Activated T-cell treated with anti-CD3 and anti-CD28 coated beads, Interleukin-2, amount 50 U/mL, for 72 hours (primary cell): Measurements from ENCODE around the gene IGSF11. TPM values are rescaled to one million over a fixed set of nuclear protein-coding genes. Genes with fewer than 3 reads are reported as not detected.
"Not testable (repeated sequence)": the region's sequence is repeated elsewhere in the genome, so short reads cannot be mapped to it uniquely, and the experiment has no call there.

Experiments
- ATAC-seq, 2 donors: fragments of 150-1000 bp; cut with Tn5 transposase; replicated peaks in 1 of 2; 2 replicates each; pipeline ENCODE4 v1.10.0; 2021; ENCODE audit warnings: moderate library complexity in 2 of 2, mild to moderate bottlenecking in 1 of 2
- DNase-seq, 2 donors: peaks; one replicate each; pipeline ENCODE4 v3.0.0; 2021 to 2022; ENCODE audit warnings: mixed read lengths in 1 of 2
- H3K27ac Mint-ChIP-seq: one replicate; pipeline ENCODE4 v1.8.0; 2022; ENCODE audit warnings: mild to moderate bottlenecking, moderate library complexity, mixed read lengths
- H3K27me3 Mint-ChIP-seq: one replicate; pipeline ENCODE4 v1.8.0; 2022; ENCODE audit warnings: low read depth, mixed read lengths
- H3K36me3 Mint-ChIP-seq, 2 donors: one replicate each; pipeline ENCODE4 v1.8.0; 2022; ENCODE audit warnings: mixed read lengths in 2 of 2, mild to moderate bottlenecking in 1 of 2; ENCODE audit not compliant: insufficient read depth in 2 of 2
- H3K4me1 Mint-ChIP-seq: one replicate; pipeline ENCODE4 v1.8.0; 2022; ENCODE audit warnings: low read depth, mixed read lengths
- H3K4me3 Mint-ChIP-seq, 2 donors: one replicate each; pipeline ENCODE4 v1.8.0; 2022; ENCODE audit warnings: mild to moderate bottlenecking in 2 of 2, mixed read lengths in 2 of 2, moderate library complexity in 2 of 2
- H3K9me3 Mint-ChIP-seq, 2 donors: one replicate each; pipeline ENCODE4 v1.8.0; 2022; ENCODE audit warnings: mixed read lengths in 2 of 2
- total RNA-seq, 2 donors: library from RNA; stranded (reverse); gene quantifications; one replicate each; pipeline ENCODE4 v1.2.3, GENCODE V29; 2022

The IGSF11 gene
- total RNA-seq, 2 donors from 2014 or later: 0.19 TPM; not detected in 1

GRCh38 chr3:118981494-118982134 lies 53.0 kb downstream of the IGSF11 start:
- Mint-ChIP-seq H3K27ac (no peak overlapping the region), H3K27me3 (no peaks in the 10 kb centered on the region), H3K4me3 (no peak overlapping the region), H3K4me1 (peaks cover 19% of the 10 kb centered on the region), H3K9me3 (no peaks in the 10 kb centered on the region), H3K36me3 (no peaks in the 10 kb centered on the region)
- DNase-seq (no peak), ATAC-seq (no peak)

DNA sequence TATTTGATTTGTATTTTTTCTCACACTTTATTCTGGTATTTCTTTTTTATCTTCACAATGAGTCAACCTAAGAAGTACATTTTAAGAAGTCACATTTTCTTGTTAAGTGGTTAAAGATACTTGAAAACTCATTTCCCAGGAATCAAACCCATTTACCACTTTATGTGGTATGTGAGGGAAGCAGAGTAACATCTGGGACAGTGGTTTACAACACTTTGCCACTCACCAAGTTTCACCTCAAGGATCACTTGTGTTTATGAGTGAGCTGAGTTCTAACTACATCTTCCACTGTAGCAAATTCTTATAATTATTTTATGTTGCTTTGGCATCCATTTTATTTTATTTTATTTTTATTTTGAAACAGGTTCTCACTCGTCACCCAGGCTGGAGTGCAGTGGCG lies 53.8 kb downstream of the IGSF11 start:
- DNase-seq: no peak
- no peak overlapping the region for H3K4me3 Mint-ChIP-seq
- peak; percentile 71 to 75 for ATAC-seq
- H3K27ac Mint-ChIP-seq: no peak overlapping the region
- peaks cover 19% of the 10 kb centered on the region for H3K4me1 Mint-ChIP-seq
- no peaks in the 10 kb centered on the region for H3K27me3 Mint-ChIP-seq
- no peaks in the 10 kb centered on the region for H3K36me3 Mint-ChIP-seq
- no peaks in the 10 kb centered on the region for H3K9me3 Mint-ChIP-seq

DNA sequence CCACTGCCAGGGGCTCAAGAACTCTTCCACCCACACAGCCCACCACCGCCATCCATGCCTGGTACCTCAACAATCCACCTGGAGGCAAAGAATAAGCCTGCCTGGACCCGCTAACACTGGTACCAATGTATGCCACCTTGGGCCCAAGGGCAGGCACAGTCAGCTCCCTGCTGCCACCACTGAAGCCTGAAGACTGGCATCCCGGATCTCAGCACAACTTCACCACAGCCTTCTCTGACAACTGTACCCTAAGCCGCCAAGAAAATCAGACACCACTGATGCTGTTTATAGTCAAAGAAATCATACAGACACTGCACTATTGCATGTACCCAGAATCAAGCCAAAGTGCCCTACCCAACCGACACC lies 56.3 kb downstream of the IGSF11 start:
- no peak overlapping the region for H3K4me3 Mint-ChIP-seq
- no peak overlapping the region for H3K27ac Mint-ChIP-seq
- ATAC-seq (no peak), DNase-seq (no peak)
- H3K4me1 Mint-ChIP-seq: peaks cover 8% of the 10 kb centered on the region
- H3K9me3 Mint-ChIP-seq: no peaks in the 10 kb centered on the region
- no peaks in the 10 kb centered on the region for H3K36me3 Mint-ChIP-seq
- no peaks in the 10 kb centered on the region for H3K27me3 Mint-ChIP-seq

DNA sequence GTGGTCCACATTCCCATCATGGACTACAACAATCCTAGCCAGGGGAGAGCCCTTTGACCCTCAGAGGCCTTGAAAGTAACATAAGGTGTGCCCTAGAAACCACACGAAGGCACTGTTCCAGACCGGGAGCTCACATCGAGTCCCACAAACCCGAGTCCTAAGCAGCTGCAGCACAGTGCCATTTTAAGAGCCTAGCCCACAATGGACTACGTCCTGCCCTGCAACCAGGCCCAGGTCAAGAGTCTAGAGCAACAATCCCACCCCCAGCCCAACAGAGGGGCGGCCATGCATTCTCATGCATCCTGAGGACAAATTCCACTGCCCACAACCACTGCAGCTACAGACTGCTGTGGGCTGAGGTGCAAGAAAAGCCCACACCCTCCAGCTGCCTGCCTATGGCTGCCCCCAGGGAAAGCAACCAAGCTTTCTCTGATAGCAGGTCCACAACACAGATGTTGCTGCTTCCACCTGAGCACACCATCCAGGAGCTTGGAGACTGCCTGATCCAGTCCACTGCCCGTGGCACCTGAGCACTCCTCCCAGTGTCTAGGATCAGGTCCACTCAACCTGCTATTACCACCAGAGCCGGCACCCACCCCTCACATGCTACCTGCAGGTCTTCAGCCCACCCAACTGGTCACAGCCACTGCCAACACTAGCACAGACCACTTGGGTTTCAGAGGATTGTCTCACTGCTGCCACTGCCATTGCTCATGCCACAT lies 56.8 kb downstream of the IGSF11 start:
- no peak for ATAC-seq
- Mint-ChIP-seq H3K4me1 (peaks cover 8% of the 10 kb centered on the region), H3K4me3 (no peak overlapping the region), H3K27ac (no peak overlapping the region), H3K9me3 (no peaks in the 10 kb centered on the region), H3K27me3 (no peaks in the 10 kb centered on the region), H3K36me3 (no peaks in the 10 kb centered on the region)
- no peak for DNase-seq

- Mint-ChIP-seq H3K36me3 (no peaks in the 10 kb centered on the region), H3K4me1 (peaks cover 8% of the 10 kb centered on the region), H3K27me3 (no peaks in the 10 kb centered on the region), H3K27ac (no peak overlapping the region), H3K9me3 (no peaks in the 10 kb centered on the region), H3K4me3 (no peak overlapping the region)
- ATAC-seq (no peak), DNase-seq (no peak)
Observed at GRCh38 chr3:118977118-118977517, 57.5 kb downstream of the IGSF11 start.

GRCh38 chr3:118975476-118975875 lies 59.2 kb downstream of the IGSF11 start:
- H3K4me3 Mint-ChIP-seq, DNase-seq, H3K27ac Mint-ChIP-seq, H3K9me3 Mint-ChIP-seq, H3K36me3 Mint-ChIP-seq, H3K27me3 Mint-ChIP-seq, H3K4me1 Mint-ChIP-seq, ATAC-seq: not testable (repeated sequence)

GRCh38 chr3:118974356-118975097 lies 60.1 kb downstream of the IGSF11 start:
- H3K9me3 Mint-ChIP-seq: no peaks in the 10 kb centered on the region
- DNase-seq (no peak), ATAC-seq (no peak)
- H3K4me1 Mint-ChIP-seq: no peaks in the 10 kb centered on the region
- no peak overlapping the region for H3K4me3 Mint-ChIP-seq
- no peaks in the 10 kb centered on the region for H3K27me3 Mint-ChIP-seq
- no peak overlapping the region for H3K27ac Mint-ChIP-seq
- no peaks in the 10 kb centered on the region for H3K36me3 Mint-ChIP-seq

DNA sequence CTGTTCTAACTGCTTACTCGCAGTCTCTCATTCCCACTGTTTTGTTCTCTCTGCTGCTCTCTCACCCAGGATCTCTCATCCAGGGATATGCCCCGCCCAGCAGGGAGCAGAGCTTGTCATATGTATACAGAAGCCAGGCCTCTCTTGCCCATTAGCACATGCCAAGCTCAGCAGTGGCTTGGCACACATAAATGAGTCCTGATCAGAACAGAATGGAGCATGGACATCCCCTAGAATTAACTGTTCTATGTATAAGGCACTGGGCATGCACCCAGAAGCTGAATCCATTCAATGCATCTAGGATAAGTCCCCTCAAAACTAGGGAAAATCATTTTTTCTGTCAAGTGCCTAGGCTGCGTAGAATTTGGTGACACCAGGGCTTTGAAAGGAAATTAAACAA lies 61.6 kb downstream of the IGSF11 start:
- ATAC-seq (no peak), DNase-seq (no peak)
- no peak overlapping the region for H3K27ac Mint-ChIP-seq
- H3K4me3 Mint-ChIP-seq: no peak overlapping the region
- no peaks in the 10 kb centered on the region for H3K27me3 Mint-ChIP-seq
- H3K36me3 Mint-ChIP-seq: no peaks in the 10 kb centered on the region
- no peaks in the 10 kb centered on the region for H3K4me1 Mint-ChIP-seq
- no peaks in the 10 kb centered on the region for H3K9me3 Mint-ChIP-seq

GRCh38 chr3:118970819-118971218 lies 63.8 kb downstream of the IGSF11 start:
- no peaks in the 10 kb centered on the region for H3K9me3 Mint-ChIP-seq
- ATAC-seq: no peak
- no peak overlapping the region for H3K27ac Mint-ChIP-seq
- H3K36me3 Mint-ChIP-seq: no peaks in the 10 kb centered on the region
- no peak for DNase-seq
- no peaks in the 10 kb centered on the region for H3K4me1 Mint-ChIP-seq
- no peak overlapping the region for H3K4me3 Mint-ChIP-seq
- peaks cover 7% of the 10 kb centered on the region for H3K27me3 Mint-ChIP-seq

DNA sequence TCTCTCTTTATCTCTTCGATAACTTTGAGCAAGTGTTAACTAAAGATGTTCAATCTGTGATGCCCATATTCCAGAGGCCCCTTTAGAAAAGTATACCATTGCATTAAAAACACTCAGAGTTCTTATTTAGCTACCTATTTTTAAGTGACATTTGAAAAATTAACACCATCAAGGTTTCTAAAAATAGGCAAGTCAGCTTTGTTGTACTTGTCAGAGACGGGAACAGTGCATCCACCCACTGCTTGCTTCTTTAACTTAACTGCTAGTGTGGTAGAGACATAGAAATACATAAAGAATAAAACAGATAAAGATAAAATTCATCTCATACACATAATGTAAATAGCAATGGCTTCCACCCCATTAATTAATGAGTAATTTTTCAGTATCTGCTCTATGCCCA lies 66.0 kb downstream of the IGSF11 start:
- DNase-seq (no peak), ATAC-seq (no peak)
- H3K27me3 Mint-ChIP-seq: peaks cover 7% of the 10 kb centered on the region
- H3K36me3 Mint-ChIP-seq: no peaks in the 10 kb centered on the region
- no peaks in the 10 kb centered on the region for H3K4me1 Mint-ChIP-seq
- no peak overlapping the region for H3K4me3 Mint-ChIP-seq
- no peaks in the 10 kb centered on the region for H3K9me3 Mint-ChIP-seq
- H3K27ac Mint-ChIP-seq: no peak overlapping the region

- no peak overlapping the region for H3K4me3 Mint-ChIP-seq
- peak overlapping the region; percentile 14 for H3K27ac Mint-ChIP-seq
- peaks cover 7% of the 10 kb centered on the region for H3K27me3 Mint-ChIP-seq
- ATAC-seq (no peak), DNase-seq (no peak)
- H3K9me3 Mint-ChIP-seq: no peaks in the 10 kb centered on the region
- no peaks in the 10 kb centered on the region for H3K36me3 Mint-ChIP-seq
- H3K4me1 Mint-ChIP-seq: no peaks in the 10 kb centered on the region
Observed at GRCh38 chr3:118968111-118968510, 66.5 kb downstream of the IGSF11 start.

DNA sequence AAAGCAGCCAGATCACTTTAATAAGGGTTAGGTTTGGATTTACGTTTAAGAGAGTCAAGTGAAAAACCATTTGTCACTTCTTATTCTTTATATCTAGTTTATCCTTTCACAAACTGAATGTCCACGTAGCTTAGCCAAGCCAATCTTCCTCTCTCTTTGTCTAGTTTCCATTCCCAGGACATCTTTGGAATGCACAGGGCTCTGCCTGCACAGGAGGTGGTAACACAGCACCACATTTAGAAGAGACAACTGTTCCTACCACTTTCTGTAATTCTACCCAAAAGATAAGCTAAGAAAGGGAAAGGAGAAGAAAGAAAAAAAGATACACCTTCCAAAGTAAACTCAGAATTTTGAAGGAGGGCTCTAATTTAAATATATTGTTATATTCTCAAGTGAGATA lies 67.9 kb downstream of the IGSF11 start:
- ATAC-seq (no peak), DNase-seq (no peak)
- Mint-ChIP-seq H3K4me3 (no peak overlapping the region), H3K27me3 (peaks cover 7% of the 10 kb centered on the region), H3K9me3 (no peaks in the 10 kb centered on the region), H3K4me1 (no peaks in the 10 kb centered on the region), H3K36me3 (no peaks in the 10 kb centered on the region), H3K27ac (no peak overlapping the region)

- DNase-seq (no peak), ATAC-seq (no peak)
- Mint-ChIP-seq H3K9me3 (no peaks in the 10 kb centered on the region), H3K27ac (no peak overlapping the region), H3K36me3 (no peaks in the 10 kb centered on the region), H3K4me1 (no peaks in the 10 kb centered on the region), H3K4me3 (no peak overlapping the region), H3K27me3 (peaks cover 7% of the 10 kb centered on the region)
Observed at GRCh38 chr3:118963711-118964110, 70.9 kb downstream of the IGSF11 start.
